Panc1 (cell line): ENCODE results near the gene SAP30BP. TPM values are rescaled to one million over a fixed set of nuclear protein-coding genes. Genes with fewer than 3 reads are reported as not detected.
A peak's percentile ranks its signal among the peaks of the same experiment; 100 is the strongest.

Source experiments
- ATAC-seq: fragments of 200-7000 bp; cut with Tn5 transposase; 2 replicates; pipeline ENCODE4 v1.9.1; 2020; ENCODE audit warnings: mild to moderate bottlenecking, moderate library complexity
- BruUV-seq: library from RNA; stranded (reverse); fragments of 400-500 nt; replicated peaks from 2 replicates; lab custom pipeline; 2021; lab: Mats Ljungman, UMichigan
- CTCF ChIA-PET: fragments of 300-600 bp; sonication (Branson Sonifier 250); formaldehyde crosslinking; loops from one replicate; lab custom pipeline; 2022; ENCODE audit warnings: antibody characterized with exemption; lab: Charles Lee
- POLR2A ChIA-PET: fragments of 300-600 bp; sonication (Branson Sonifier 250); formaldehyde crosslinking; loops from one replicate; lab custom pipeline; 2022; ENCODE audit warnings: antibody characterized with exemption; lab: Charles Lee
- DNase-seq: peaks from one replicate; pipeline ENCODE4 v3.0.0-alpha.2; 2010; ENCODE audit warnings: low read depth, low spot score
- H3K27ac ChIP-seq: 2 replicates; pipeline ENCODE4 v1.5.1; 2011; ENCODE audit warnings: mild to moderate bottlenecking, low read length, inconsistent platforms
- H3K27me3 ChIP-seq: fragments of 200-500 bp; sonication (Bioruptor generic); 2 replicates; pipeline ENCODE4 v1.6.0; 2014; ENCODE audit warnings: low read length, inconsistent platforms; ENCODE audit not compliant: control insufficient read depth, insufficient read depth
- H3K36me3 ChIP-seq: fragments of 200-500 bp; sonication (Bioruptor generic); 2 replicates; pipeline ENCODE4 v1.5.1; 2014; ENCODE audit warnings: inconsistent platforms, mild to moderate bottlenecking, low read length, moderate library complexity; ENCODE audit not compliant: control insufficient read depth, insufficient read depth
- H3K4me1 ChIP-seq: 2 replicates; pipeline ENCODE4 v1.5.1; 2011; ENCODE audit warnings: inconsistent platforms, mild to moderate bottlenecking, low read length, moderate library complexity; ENCODE audit not compliant: control insufficient read depth, insufficient read depth
- H3K4me3 ChIP-seq, 2 experiments: 2 replicates each; pipeline ENCODE4 v1.5.1; 2011 to 2012; ENCODE audit warnings: low read depth in 2 of 2, low read length in 2 of 2, mild to moderate bottlenecking in 2 of 2, inconsistent platforms in 1 of 2, moderate library complexity in 1 of 2
- H3K9me3 ChIP-seq: fragments of 200-500 bp; sonication (Bioruptor generic); 2 replicates; pipeline ENCODE4 v1.5.1; 2014; ENCODE audit warnings: low read depth, mild to moderate bottlenecking, inconsistent platforms, low read length, moderate library complexity; ENCODE audit not compliant: control insufficient read depth, insufficient read depth
- CTCF ChIP-seq: fragments of 450-650 bp; IDR thresholded peaks from 2 replicates; pipeline ENCODE4 v1.5.1; 2017; ENCODE audit warnings: mild to moderate bottlenecking
- POLR2AphosphoS5 ChIP-seq: IDR thresholded peaks from 2 replicates; pipeline ENCODE4 v1.6.1; 2012; ENCODE audit warnings: mild to moderate bottlenecking, low read depth, low read length, moderate library complexity
- REST ChIP-seq, 2 experiments: IDR thresholded peaks; 2 replicates each; pipeline ENCODE4 v1.6.1; 2011 to 2012; ENCODE audit warnings: low read depth in 2 of 2, control low read depth in 1 of 2, low read length in 1 of 2, mild to moderate bottlenecking in 1 of 2, moderate library complexity in 1 of 2; ENCODE audit not compliant: insufficient read depth in 1 of 2
- SIN3A ChIP-seq: IDR thresholded peaks from 2 replicates; pipeline ENCODE4 v1.6.1; 2012; ENCODE audit warnings: low read depth, mild to moderate bottlenecking, low read length, moderate library complexity, borderline replicate concordance; ENCODE audit not compliant: insufficient read depth
- TCF7L2 ChIP-seq: IDR thresholded peaks from 2 replicates; pipeline ENCODE4 v1.6.1; 2011; ENCODE audit warnings: mild to moderate bottlenecking, low read depth, low read length, inconsistent platforms
- in situ Hi-C: cut with HindIII; loops from 2 replicates; pipeline ENCODE4 v1.10.0; 2016; ENCODE audit warnings: low sequenced_read_pairs, low pct_unique_long_range_greater_than_20kb
- intact Hi-C: fragments of 100-400 bp; cut with micrococcal nuclease; formaldehyde crosslinking; loops from one replicate; pipeline ENCODE4 v1.10.0; 2022; ENCODE audit not compliant: unreplicated experiment
- total RNA-seq: library from RNA; stranded (reverse); gene quantifications from one replicate; pipeline ENCODE4 v1.2.1, GENCODE V29; 2021; ENCODE audit not compliant: unreplicated experiment

Gene SAP30BP
- total RNA-seq, 1 experiment from 2014 or later = 138 TPM

- no peaks in the 10 kb centered on the region for H3K36me3 ChIP-seq
- ChIA-PET POLR2A (no interaction called here), CTCF (interaction anchor here (0.5 to 5.5 kb wide), 3 partner anchors 10 to 247 kb away, joined by 3 to 86 read pairs (median 4); partner anchors contain the start of gene TRIM47)
- H3K9me3 ChIP-seq = no peaks in the 10 kb centered on the region
- no peak for TF ChIP-seq REST (IDR thresholded peaks at IDR 0.05; ENCODE audit: insufficient read depth in 1 of 2, low read depth in 2 of 2, low read length in 1 of 2)
- no peak for TF ChIP-seq CTCF
- TF ChIP-seq POLR2AphosphoS5 = no peak
- no peak for TF ChIP-seq SIN3A
- no peak for TF ChIP-seq TCF7L2
- in situ Hi-C loops = no loop called here
- H3K27ac ChIP-seq = no peak overlapping the region
- DNase-seq = no peak
- no TSS peak for BruUV-seq
- no peaks in the 10 kb centered on the region for H3K27me3 ChIP-seq
- H3K4me3 ChIP-seq = no peak overlapping the region
- peaks cover 25% of the 10 kb centered on the region for H3K4me1 ChIP-seq
- intact Hi-C loops = no loop called here
- ATAC-seq = no peak
Observed at GRCh38 chr17:75631353-75631752, 35.8 kb upstream of the SAP30BP start.

- POLR2A ChIA-PET = no interaction called here
- no peak for ATAC-seq
- CTCF ChIA-PET = interaction anchor here (0.7 to 5.5 kb wide), 20 partner anchors 8 to 205 kb away, joined by 3 to 86 read pairs (median 4); partner anchors contain the start of genes GALK1 and ITGB4
- H3K36me3 ChIP-seq = no peaks in the 10 kb centered on the region
- peaks cover 25% of the 10 kb centered on the region for H3K4me1 ChIP-seq
- H3K27ac ChIP-seq = no peak overlapping the region
- no peak overlapping the region for H3K4me3 ChIP-seq
- TF ChIP-seq POLR2AphosphoS5 = no peak
- H3K27me3 ChIP-seq = no peaks in the 10 kb centered on the region
- intact Hi-C loops = no loop called here
- DNase-seq = no peak
- in situ Hi-C loops = no loop called here
- BruUV-seq = no TSS peak
- H3K9me3 ChIP-seq = no peaks in the 10 kb centered on the region
Observed at GRCh38 chr17:75632428-75632827, 34.7 kb upstream of the SAP30BP start.

GRCh38 chr17:75632863-75633485, 34.2 kb upstream of the SAP30BP start, which contains the start of gene SMIM5:
TSS of gene SMIM5 (plus strand) at chr17:75633434. CDS start at chr17:75640202, 6,768 bp downstream.
- Histone ChIP-seq H3K27me3 (no peaks in the 10 kb centered on the region), H3K36me3 (no peaks in the 10 kb centered on the region), H3K9me3 (no peaks in the 10 kb centered on the region), H3K27ac (peak within 1 kb of the TSS; percentile 65), H3K4me1 (peaks cover 25% of the 10 kb centered on the region), H3K4me3 (no peak within 1 kb of the TSS)
- peak; percentile 35 for DNase-seq
- no peak for TF ChIP-seq TCF7L2
- TF ChIP-seq REST (IDR thresholded peaks at IDR 0.05; ENCODE audit: insufficient read depth in 1 of 2, low read depth in 2 of 2, low read length in 1 of 2) = no peak
- TF ChIP-seq CTCF = peak; percentile 99
- TF ChIP-seq POLR2AphosphoS5 = no peak
- TF ChIP-seq SIN3A = no peak
- in situ Hi-C loops (no loop called here), intact Hi-C loops (loop anchor here (1.0 kb wide), 1 partner anchor 115 kb away; no protein-coding TSS in a partner anchor)
- CTCF ChIA-PET = interaction anchor here (0.6 to 5.5 kb wide), 25 partner anchors 9 to 222 kb away, joined by 3 to 86 read pairs (median 4); partner anchors contain the start of genes GALK1, ITGB4, LLGL2 and TMEM94
- POLR2A ChIA-PET = interaction anchor here (1.2 kb wide), 1 partner anchor 147 kb away, joined by 3 read pairs; no protein-coding TSS in a partner anchor
- BruUV-seq = no TSS peak
- ATAC-seq = peak; percentile 85
